Neuronal stem cell (in vitro differentiated cells): ENCODE results near the gene CSHL1.

Experiments
- DNase-seq: peaks from one replicate; pipeline ENCODE4 v3.0.0-alpha.2; 2013; ENCODE audit warnings: low spot score
- H2AFZ ChIP-seq: one replicate; pipeline ENCODE4 v1.6.1; 2013; ENCODE audit warnings: mild to moderate bottlenecking, low read length, inconsistent platforms
- H2AK5ac ChIP-seq: 2 replicates; pipeline ENCODE4 v1.6.1; 2013; ENCODE audit warnings: low read depth, mild to moderate bottlenecking, inconsistent platforms, low read length, moderate library complexity, mixed read lengths
- H2BK120ac ChIP-seq: 2 replicates; pipeline ENCODE4 v1.6.1; 2013; ENCODE audit warnings: low read depth, mild to moderate bottlenecking, inconsistent platforms, low read length, moderate library complexity, mixed read lengths
- H2BK12ac ChIP-seq: one replicate; pipeline ENCODE4 v1.6.1; 2013; ENCODE audit warnings: low read length, inconsistent platforms
- H2BK15ac ChIP-seq: 2 replicates; pipeline ENCODE4 v1.6.1; 2013; ENCODE audit warnings: mild to moderate bottlenecking, low read length, inconsistent platforms, mixed read lengths
- H2BK5ac ChIP-seq: one replicate; pipeline ENCODE4 v1.6.1; 2013; ENCODE audit warnings: inconsistent platforms, mild to moderate bottlenecking, low read length, moderate library complexity
- H3K14ac ChIP-seq: one replicate; pipeline ENCODE4 v1.6.1; 2013; ENCODE audit warnings: low read length, inconsistent platforms
- H3K18ac ChIP-seq: 2 replicates; pipeline ENCODE4 v1.6.1; 2013; ENCODE audit warnings: low read length, inconsistent platforms
- H3K23ac ChIP-seq: 2 replicates; pipeline ENCODE4 v1.6.1; 2013; ENCODE audit warnings: low read depth, mild to moderate bottlenecking, mixed read lengths, low read length, inconsistent platforms; ENCODE audit not compliant: poor library complexity
- H3K27ac ChIP-seq: replicated peaks from 3 replicates; pipeline ENCODE4 v1.5.1; 2013; ENCODE audit warnings: low read length, inconsistent platforms
- H3K27me3 ChIP-seq, 3 experiments: 2 replicates each; pipeline ENCODE4 v1.6.1; 2013; ENCODE audit warnings: low read length in 3 of 3, mild to moderate bottlenecking in 2 of 3, inconsistent platforms in 1 of 3, low read depth in 1 of 3, mixed read lengths in 1 of 3, moderate library complexity in 1 of 3; ENCODE audit not compliant: control insufficient read depth in 3 of 3, insufficient read depth in 3 of 3
- H3K36me3 ChIP-seq, 2 donors: replicated peaks in 1 of 2; 2 replicates each; pipeline ENCODE4 v1.6.1; 2013; ENCODE audit warnings: low read length in 2 of 2; ENCODE audit not compliant: control insufficient read depth in 2 of 2, insufficient read depth in 2 of 2
- H3K4ac ChIP-seq: 2 replicates; pipeline ENCODE4 v1.6.1; 2013; ENCODE audit warnings: inconsistent platforms, mild to moderate bottlenecking, low read length, moderate library complexity
- H3K4me1 ChIP-seq, 2 donors: 1 replicate in 1 of 2; 2 replicates in 1 of 2; pipeline ENCODE4 v1.6.1; 2013; ENCODE audit warnings: low read length in 2 of 2, low read depth in 1 of 2; ENCODE audit not compliant: control insufficient read depth in 2 of 2, insufficient read depth in 1 of 2
- H3K4me2 ChIP-seq: one replicate; pipeline ENCODE4 v1.6.1; 2013; ENCODE audit warnings: mild to moderate bottlenecking, low read length, inconsistent platforms; ENCODE audit not compliant: insufficient read depth, poor library complexity, severe bottlenecking
- H3K4me3 ChIP-seq, 2 donors: 2 replicates each; pipeline ENCODE4 v1.5.1; 2013; ENCODE audit warnings: low read length in 2 of 2, mild to moderate bottlenecking in 2 of 2, inconsistent platforms in 1 of 2, moderate library complexity in 1 of 2
- H3K79me1 ChIP-seq: one replicate; pipeline ENCODE4 v1.6.1; 2013; ENCODE audit warnings: low read depth, mild to moderate bottlenecking, inconsistent platforms, low read length, moderate library complexity
- H3K9ac ChIP-seq: one replicate; pipeline ENCODE4 v1.6.1; 2013; ENCODE audit warnings: mild to moderate bottlenecking, low read depth, low read length, inconsistent platforms; ENCODE audit not compliant: poor library complexity
- H3K9me3 ChIP-seq, 2 donors: replicated peaks in 1 of 2; 2 replicates each; pipeline versions ENCODE3 to v1.6.1; 2013; ENCODE audit warnings: low read length in 2 of 2, mild to moderate bottlenecking in 2 of 2, inconsistent platforms in 1 of 2, low read depth in 1 of 2, mixed read lengths in 1 of 2, moderate library complexity in 1 of 2; ENCODE audit not compliant: control insufficient read depth in 2 of 2, insufficient read depth in 1 of 2
- H4K8ac ChIP-seq: one replicate; pipeline ENCODE4 v1.6.1; 2013; ENCODE audit warnings: low read depth, mild to moderate bottlenecking, inconsistent platforms, low read length, moderate library complexity
- H4K91ac ChIP-seq: one replicate; pipeline ENCODE4 v1.6.1; 2013; ENCODE audit warnings: low read length, low read depth, mild to moderate bottlenecking, inconsistent platforms; ENCODE audit not compliant: poor library complexity
- WGBS, 2 donors: extraction: QIAGEN DNeasy Blood & Tissue Kit; methylation state at CpG; one replicate each; pipeline ENCODE4 v1.1.7; 2013; ENCODE audit warnings: missing lambda C conversion rate in 2 of 2, mixed read lengths in 1 of 2; ENCODE audit not compliant: insufficient read length in 2 of 2, insufficient replicate concordance in 1 of 2; ENCODE audit errors: extremely low coverage in 2 of 2; 5-methylcytosine and 5-hydroxymethylcytosine counted together

Gene CSHL1

DNA sequence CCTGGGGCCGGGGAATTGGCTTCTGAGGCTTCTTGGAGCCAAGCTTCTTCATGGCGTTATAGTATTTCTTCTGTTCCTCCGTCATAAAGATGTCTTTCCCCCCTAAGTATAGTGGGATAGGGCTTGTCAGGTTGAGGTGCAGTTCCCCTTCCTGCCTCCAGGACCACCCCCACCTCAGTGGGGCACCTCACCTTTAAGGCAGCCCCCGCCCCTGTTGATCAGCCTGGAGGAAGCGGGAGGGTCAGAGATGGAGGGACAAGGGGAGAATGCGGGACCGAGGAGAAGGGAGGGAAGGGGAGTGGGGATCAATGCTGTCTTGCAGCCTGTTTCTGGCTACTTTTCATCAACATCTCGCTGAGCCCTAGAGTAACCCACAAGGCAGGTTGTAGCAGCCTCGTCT lies 32.7 kb upstream of the CSHL1 start:
- H3K4me2 ChIP-seq: no peak overlapping the region
- no peak overlapping the region for H2AK5ac ChIP-seq
- H3K4ac ChIP-seq: no peak overlapping the region
- peak overlapping the region; percentile 94 for H3K14ac ChIP-seq
- peaks cover 2% of the 10 kb centered on the region for H3K79me1 ChIP-seq
- no peak overlapping the region for H2AFZ ChIP-seq
- H3K4me1 ChIP-seq: peaks cover 0 to 2% of the 10 kb centered on the region in 2 donors
- no peak overlapping the region for H3K4me3 ChIP-seq
- no peak overlapping the region for H3K9ac ChIP-seq
- no CpG with 5 or more reads among the region's 9 CpGs for WGBS, 2 donors
- no peak overlapping the region for H2BK5ac ChIP-seq
- H3K27ac ChIP-seq: no peak overlapping the region
- peaks cover 0 to 5% (median 0%) of the 10 kb centered on the region in 3 experiments for H3K27me3 ChIP-seq
- H3K23ac ChIP-seq: no peak overlapping the region
- H2BK12ac ChIP-seq: peak overlapping the region; percentile 84
- no peak overlapping the region for H2BK120ac ChIP-seq
- H3K18ac ChIP-seq: no peak overlapping the region
- H4K91ac ChIP-seq: no peak overlapping the region
- H3K9me3 ChIP-seq: peaks cover 0 to 4% of the 10 kb centered on the region in 2 donors
- no peak for DNase-seq
- H2BK15ac ChIP-seq: no peak overlapping the region
- no peak overlapping the region for H4K8ac ChIP-seq
- H3K36me3 ChIP-seq: peaks cover 0 to 6% of the 10 kb centered on the region in 2 donors

- DNase-seq: no peak
- Histone ChIP-seq H3K36me3 (peaks cover 0 to 6% of the 10 kb centered on the region in 2 donors), H2BK15ac (no peak overlapping the region), H2AFZ (no peak overlapping the region), H3K79me1 (peaks cover 2% of the 10 kb centered on the region), H4K8ac (peak overlapping the region; percentile 72), H2BK12ac (peak overlapping the region; percentile 31), H3K9me3 (peaks cover 0 to 4% of the 10 kb centered on the region in 2 donors), H4K91ac (no peak overlapping the region), H2BK120ac (peak overlapping the region; percentile 28), H2BK5ac (peak overlapping the region; percentile 29), H3K4me2 (no peak overlapping the region), H2AK5ac (peak overlapping the region; percentile 28), H3K27me3 (peaks cover 0 to 2% (median 0%) of the 10 kb centered on the region in 3 experiments), H3K9ac (no peak overlapping the region), H3K14ac (no peak overlapping the region), H3K4me1 (peaks cover 0 to 9% of the 10 kb centered on the region in 2 donors), H3K23ac (peak overlapping the region; percentile 6), H3K18ac (no peak overlapping the region), H3K27ac (no peak overlapping the region), H3K4ac (peak overlapping the region; percentile 2), H3K4me3 (peak overlapping the region in 1 of 2 donors; percentile 41)
- WGBS, 2 donors: no CpG with 5 or more reads among the region's 21 CpGs
Measured at GRCh38 chr17:63942309-63942985, 31.4 kb upstream of the CSHL1 start.

GRCh38 chr17:63941751-63942150 lies 30.7 kb upstream of the CSHL1 start:
- H3K9me3 ChIP-seq: peaks cover 0 to 4% of the 10 kb centered on the region in 2 donors
- peaks cover 2% of the 10 kb centered on the region for H3K79me1 ChIP-seq
- no peak overlapping the region for H3K27ac ChIP-seq
- no CpG with 5 or more reads among the region's 23 CpGs for WGBS, 2 donors
- DNase-seq: no peak
- peak overlapping the region; percentile 62 for H3K23ac ChIP-seq
- no peak overlapping the region for H2BK5ac ChIP-seq
- H2BK12ac ChIP-seq: no peak overlapping the region
- H3K27me3 ChIP-seq: peaks cover 0 to 2% (median 0%) of the 10 kb centered on the region in 3 experiments
- H2BK15ac ChIP-seq: no peak overlapping the region
- peaks cover 0 to 9% of the 10 kb centered on the region in 2 donors for H3K4me1 ChIP-seq
- H3K9ac ChIP-seq: peak overlapping the region; percentile 15
- H3K4me3 ChIP-seq: no peak overlapping the region
- no peak overlapping the region for H4K91ac ChIP-seq
- H2AK5ac ChIP-seq: no peak overlapping the region
- H2BK120ac ChIP-seq: no peak overlapping the region
- no peak overlapping the region for H3K4me2 ChIP-seq
- H3K4ac ChIP-seq: no peak overlapping the region
- H4K8ac ChIP-seq: no peak overlapping the region
- peak overlapping the region; percentile 44 for H3K18ac ChIP-seq
- peaks cover 0 to 6% of the 10 kb centered on the region in 2 donors for H3K36me3 ChIP-seq
- no peak overlapping the region for H2AFZ ChIP-seq
- H3K14ac ChIP-seq: no peak overlapping the region

GRCh38 chr17:63941162-63941561 lies 30.1 kb upstream of the CSHL1 start:
- H2BK12ac ChIP-seq: no peak overlapping the region
- H3K14ac ChIP-seq: peak overlapping the region; percentile 79
- H3K18ac ChIP-seq: no peak overlapping the region
- no peak overlapping the region for H3K4me2 ChIP-seq
- DNase-seq: no peak
- no peak overlapping the region for H2AFZ ChIP-seq
- peak overlapping the region; percentile 62 for H3K23ac ChIP-seq
- H3K9ac ChIP-seq: no peak overlapping the region
- H3K4me3 ChIP-seq: no peak overlapping the region
- no peak overlapping the region for H2BK5ac ChIP-seq
- H2AK5ac ChIP-seq: no peak overlapping the region
- H3K9me3 ChIP-seq: peaks cover 0 to 4% of the 10 kb centered on the region in 2 donors
- no peak overlapping the region for H4K8ac ChIP-seq
- peaks cover 0 to 6% of the 10 kb centered on the region in 2 donors for H3K36me3 ChIP-seq
- no peak overlapping the region for H2BK15ac ChIP-seq
- H3K4ac ChIP-seq: no peak overlapping the region
- no peak overlapping the region for H4K91ac ChIP-seq
- H3K4me1 ChIP-seq: peaks cover 0 to 9% of the 10 kb centered on the region in 2 donors
- H3K79me1 ChIP-seq: peaks cover 2% of the 10 kb centered on the region
- no peak overlapping the region for H3K27ac ChIP-seq
- H2BK120ac ChIP-seq: no peak overlapping the region
- WGBS, 2 donors: no CpG with 5 or more reads among the region's 12 CpGs
- peaks cover 0 to 2% (median 0%) of the 10 kb centered on the region in 3 experiments for H3K27me3 ChIP-seq
